Activated CD8-positive, alpha-beta memory T cell treated with anti-CD3 and anti-CD28 coated beads for 1 hour (primary cell): ENCODE results near the gene NETO2.
"Not testable (repeated sequence)": the region's sequence is repeated elsewhere in the genome, so short reads cannot be mapped to it uniquely, and the experiment has no call there.

Source experiments
- DNase-seq, 2 donors: peaks; one replicate each; pipeline ENCODE4 v3.0.0-alpha.2; 2020; ENCODE audit warnings: low read depth in 1 of 2; ENCODE audit errors: extremely low read depth in 1 of 2

Gene NETO2

DNA sequence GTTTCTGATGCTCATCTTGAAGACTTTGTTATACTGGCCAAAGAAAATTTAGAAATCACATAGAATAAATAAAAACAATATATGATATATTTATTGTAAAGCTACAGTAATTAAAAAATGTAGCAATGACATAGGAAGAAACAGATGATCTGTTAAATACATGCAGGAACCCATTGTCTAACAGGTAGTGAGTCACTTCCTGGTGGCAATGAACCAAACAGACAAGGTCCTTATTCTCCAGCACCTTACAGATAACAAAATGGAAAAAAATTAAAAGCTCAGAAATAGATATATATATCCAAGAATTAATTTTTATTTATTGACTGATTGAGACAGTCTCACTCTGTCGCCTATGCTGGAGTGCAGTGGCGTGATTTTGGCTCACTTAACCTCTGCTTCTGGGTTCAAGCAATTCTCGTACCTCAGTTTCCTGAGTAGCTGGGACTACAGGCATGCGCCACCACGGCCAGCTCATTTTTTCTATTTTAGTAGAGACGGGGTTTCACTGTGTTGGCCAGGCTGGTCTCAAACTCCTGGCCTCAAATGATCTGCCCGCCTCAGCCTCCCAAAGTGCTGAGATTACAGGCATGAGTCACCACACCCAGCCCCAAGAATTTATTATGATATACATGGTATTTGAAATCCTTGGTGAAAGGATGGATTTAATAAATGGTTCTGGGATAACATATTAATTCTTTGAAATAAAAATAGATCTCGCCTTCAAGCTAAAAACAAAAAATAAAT is 7.5 kb downstream of the NETO2 start:
- DNase-seq, result no peak

DNA sequence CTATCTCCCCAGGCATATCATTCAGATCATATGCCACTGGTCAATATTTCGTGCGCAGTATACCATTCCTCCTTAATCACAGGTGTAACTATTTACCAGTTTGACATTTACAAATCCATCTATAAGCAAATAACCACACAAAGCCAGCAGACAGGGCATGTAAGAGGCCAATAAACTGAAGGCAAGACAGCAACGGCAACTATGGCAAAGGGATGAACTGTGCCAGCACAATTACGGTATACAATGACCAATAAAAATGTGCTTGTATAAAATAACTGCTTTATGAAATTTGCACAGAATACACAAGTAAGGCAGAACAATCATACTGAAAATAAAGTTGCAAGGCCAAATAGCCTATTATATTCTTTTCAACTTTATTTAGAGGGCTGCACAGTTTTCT is 9.2 kb downstream of the NETO2 start:
- no peak for DNase-seq

DNA sequence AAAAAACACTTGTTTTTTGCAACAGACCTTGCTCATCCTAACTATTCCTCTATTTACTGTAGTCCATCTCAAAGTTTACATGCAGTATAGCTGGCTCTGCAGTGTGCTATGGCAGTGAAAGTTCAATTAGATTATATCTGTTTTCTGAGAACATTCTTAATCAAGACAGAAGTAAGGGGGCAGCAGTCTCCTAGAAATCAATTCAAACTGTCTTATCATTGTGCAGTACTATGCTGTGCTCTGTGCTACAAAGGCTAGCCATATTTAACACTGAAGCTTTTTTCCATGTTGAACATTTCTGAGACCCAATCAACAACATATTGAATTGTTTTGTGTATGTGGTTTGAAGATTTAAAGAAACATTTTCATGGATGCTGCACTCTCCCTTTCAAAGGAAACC is 11.4 kb downstream of the NETO2 start:
- DNase-seq, result no peak

DNA sequence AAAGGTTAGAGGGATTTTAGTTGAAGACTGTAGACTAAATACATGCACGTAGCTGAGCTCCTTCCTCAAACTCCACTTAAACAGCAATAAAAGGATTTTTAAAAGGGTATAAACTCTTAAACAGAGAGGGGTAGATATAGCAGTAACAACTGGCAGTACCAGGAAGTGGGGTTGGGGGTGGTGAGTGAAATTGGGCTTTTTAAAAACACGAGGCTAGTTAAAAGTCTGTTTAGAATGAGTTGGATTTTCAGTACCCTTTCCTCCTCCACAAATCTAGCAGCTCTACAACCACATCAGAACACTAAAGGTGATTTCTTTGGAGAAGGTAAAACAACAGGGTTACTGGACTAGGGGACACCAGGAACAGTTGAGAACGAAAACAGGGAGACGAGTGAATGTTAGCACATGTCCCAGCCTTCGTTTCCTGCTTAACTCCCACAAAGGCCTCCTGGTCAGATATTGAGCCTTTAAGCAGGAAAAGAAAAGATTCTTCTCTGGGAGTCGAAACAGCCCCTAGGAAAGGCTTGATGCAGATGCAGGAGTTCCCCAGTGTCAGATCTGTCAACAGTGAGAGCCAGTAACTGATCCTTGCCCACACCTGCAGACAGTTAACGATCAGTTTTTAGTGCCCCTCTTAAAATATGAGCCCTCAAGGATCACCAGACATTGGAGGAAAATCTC is 13.8 kb downstream of the NETO2 start:
- DNase-seq, result no peak

DNA sequence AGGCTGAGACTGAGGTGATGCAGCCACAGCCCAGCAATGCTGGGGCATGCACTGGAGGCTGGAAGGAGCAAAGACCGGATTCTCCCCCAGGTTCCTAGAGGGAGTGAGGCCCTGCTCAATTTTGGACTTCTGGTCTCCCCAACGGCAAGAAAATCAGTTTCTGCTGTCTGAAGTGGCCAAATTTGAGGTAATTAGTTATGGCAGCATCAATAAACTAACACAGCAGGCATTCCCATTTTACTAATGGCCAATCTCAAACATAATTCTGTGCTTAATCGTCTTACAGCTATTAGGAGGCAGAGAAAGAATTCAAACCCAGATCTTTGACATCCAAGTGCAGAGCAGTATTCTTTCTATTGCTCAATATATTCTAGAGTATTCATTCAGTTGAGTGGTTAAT is 16.2 kb downstream of the NETO2 start:
- DNase-seq, result no peak

DNA sequence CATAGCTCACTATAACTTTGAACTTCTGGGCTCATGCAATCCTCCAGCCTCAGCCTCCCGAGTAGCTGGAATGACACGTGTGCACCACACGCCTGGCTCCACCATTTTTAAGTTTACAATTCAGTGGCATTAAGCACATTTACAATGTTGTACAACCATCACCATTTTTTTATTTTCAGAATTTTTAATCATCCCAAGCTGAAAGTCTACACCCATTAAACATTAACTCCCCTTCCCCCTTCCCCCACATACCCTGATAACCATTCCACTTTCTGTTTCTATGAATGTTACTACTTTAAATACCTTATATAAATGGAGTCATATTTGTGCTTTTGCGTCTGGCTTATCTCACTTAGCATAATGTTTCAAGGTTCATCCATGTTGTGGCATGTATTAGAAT is 18.0 kb downstream of the NETO2 start:
- no peak for DNase-seq

DNA sequence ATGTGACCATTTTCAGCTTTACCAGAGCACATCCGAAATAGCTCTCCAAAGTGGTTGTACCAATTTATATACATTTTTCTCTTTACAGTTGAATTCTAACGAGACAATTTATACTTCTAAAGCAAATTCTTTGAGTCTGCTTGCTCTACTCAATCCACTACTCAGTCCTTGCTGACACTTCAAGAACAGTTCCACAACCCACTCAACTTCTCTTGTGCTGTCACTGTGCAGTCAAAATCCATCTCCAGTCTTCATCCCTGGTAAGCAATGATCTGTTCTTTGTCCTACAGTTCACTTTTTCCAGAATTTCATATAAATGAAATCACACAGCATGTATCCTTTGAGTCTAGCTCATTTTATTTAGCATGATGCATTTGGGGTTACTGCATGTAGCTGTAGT is 30.6 kb downstream of the NETO2 start:
- no peak for DNase-seq

DNA sequence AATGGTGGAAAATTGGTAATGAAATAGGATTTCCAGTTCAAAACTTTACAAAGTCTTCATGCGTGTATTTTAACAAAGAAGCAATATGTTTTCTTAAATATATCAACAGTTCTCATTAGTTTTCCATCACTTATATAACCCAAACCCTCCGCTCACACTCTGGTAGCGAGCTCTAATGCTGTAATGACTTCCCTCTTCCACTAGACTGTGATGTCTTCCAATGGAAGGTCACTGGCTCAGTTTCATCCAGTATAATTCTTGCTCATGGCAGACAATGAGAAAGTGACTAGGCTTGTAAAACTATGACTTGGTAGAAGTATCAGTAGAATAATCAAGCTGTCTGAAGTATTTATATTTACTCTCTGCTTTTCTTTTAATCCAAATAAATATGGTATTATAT is 32.8 kb downstream of the NETO2 start:
- DNase-seq, result no peak

DNA sequence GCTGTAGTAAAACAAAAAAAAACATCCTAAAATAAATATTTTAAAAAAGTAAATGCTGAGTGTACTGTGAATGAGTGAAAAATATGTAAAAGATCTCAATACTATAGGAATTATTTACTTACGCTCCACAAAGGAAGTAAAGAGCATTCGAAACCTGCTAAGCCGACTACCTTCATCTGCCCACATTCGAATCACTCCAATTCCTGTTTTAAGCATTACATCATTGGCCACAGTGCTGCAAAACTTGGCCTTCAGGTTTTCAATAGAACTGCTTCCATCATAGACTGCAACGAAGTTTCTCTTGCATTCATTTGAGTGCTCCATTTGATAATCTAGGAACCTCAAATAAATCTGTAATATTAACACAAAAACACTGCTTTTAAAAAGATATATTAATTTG is 34.4 kb downstream of the NETO2 start:
- no peak for DNase-seq

DNA sequence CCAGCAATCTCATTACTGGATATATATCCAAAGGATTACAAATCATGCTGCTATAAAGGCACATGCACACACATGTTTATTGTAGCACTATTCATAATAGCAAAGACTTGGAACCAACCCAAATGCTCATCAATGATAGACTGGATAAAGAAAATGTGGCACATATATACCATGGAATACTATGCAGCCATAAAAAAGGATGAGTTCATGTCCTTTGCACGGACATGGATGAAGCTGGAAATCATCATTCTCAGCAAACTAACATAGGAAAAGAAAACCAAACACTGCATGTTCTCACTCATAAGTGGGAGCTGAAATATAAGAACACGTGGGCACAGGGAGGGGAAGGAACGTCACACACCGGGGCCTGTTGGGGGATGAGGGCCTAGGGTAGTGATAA is 40.8 kb downstream of the NETO2 start:
- DNase-seq, result not testable (repeated sequence)

DNA sequence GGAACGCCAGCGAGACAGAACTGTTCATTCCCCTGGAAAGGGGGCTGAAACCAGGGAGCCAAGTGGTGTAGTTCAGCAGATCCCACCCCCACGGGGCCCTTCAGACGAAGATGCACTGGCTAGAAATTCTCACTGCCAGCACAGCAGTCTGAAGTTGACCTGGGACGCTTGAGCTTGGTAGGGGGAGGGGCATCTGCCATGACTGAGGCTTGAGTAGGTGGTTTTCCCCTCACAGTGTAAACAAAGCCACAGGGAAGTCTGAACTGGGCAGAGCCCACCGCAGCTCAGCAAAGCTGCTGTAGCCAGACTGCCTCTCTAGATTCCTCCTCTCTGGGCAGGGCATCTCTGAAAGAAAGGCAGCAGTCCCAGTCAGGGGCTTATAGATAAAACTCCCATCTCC is 46.6 kb downstream of the NETO2 start:
- DNase-seq, result not testable (repeated sequence)

DNA sequence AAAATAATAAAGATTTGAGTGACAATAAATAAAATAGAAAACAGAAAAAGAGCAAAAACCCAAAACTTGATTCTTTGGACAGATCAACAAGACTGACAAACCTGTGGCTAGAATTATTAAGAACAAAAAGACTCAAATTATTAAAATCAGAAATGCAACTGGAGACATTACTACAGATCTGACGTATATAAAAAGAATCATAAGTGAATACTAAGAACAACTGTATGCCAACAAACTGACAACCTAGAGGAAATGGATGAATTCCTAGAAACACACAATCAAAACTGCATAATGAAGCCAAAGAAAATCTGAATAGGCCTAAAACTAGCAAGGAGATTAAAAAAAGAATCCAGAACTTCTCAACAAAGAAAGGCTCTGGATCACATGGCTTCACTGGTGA is 47.4 kb downstream of the NETO2 start:
- DNase-seq, result no peak

DNA sequence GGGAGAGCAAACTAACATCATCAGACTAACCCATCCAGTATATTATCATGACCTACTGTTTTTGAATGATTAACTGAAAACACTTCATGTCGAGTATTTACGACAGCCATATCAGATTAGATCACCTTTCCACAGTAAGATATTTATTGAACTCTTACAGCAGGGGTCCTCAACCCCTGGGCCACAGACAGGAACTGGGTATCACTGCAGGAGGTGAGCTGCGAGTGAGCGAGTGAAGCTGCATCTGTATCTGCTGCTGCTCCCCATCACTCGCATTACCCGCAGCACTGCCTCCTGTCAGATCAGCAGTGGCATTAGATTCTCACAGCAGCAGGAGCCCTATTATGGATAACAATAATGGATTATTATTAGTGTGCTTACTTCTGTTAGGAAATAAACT is 59.5 kb downstream of the NETO2 start:
- no peak for DNase-seq

DNA sequence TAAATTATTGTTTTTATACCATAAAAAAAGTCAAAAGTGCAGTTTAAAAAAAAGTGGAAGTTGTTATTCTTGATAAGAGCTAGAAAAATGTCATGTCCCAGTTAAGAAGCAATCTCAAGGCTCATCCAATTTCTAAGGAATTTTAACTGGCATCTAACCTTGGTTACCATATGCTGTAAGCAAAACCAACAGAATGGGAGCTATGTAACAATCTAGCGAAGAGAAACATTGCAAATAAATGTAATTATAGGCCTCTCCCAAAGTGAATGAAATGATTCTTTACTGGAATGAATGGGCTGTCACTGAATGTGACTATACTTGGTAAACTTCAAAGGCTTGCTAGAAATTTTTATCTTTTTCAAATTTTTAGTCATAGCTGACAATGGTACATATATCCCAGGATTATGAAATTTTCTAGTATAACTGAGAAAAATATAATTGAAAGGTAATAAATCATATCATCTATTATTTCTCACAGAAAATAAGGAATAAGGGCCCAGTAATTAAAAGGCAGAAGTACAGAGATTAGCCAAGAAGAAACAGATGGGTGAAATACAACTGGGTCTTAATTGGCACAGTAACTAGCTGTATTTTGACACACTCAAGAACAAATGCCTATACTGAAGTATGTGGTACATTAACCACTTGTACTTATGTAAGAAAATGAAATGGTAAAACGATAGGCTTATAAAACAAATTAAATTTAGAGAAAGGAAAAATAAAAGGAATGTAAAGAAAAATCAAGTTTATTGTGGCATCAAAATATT is 61.5 kb downstream of the NETO2 start:
- DNase-seq, result no peak

DNA sequence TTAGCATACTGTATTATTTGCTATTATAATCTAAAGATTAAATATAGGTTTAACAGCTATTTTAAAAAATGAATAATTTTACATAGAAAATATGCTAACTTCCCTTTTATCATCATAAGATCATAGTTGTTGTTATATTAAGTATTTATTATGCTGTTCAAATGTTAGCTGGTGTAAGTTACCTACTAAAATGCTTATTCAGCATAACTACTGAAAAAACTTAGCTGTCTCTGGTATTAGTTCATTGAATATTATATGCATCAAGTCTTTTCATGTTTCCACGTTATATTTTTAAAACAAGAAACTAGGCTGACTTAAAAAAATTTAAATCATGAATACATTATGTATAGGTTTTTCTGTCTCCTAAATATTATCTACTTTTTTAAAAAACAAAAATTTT is 62.6 kb downstream of the NETO2 start:
- no peak for DNase-seq

DNA sequence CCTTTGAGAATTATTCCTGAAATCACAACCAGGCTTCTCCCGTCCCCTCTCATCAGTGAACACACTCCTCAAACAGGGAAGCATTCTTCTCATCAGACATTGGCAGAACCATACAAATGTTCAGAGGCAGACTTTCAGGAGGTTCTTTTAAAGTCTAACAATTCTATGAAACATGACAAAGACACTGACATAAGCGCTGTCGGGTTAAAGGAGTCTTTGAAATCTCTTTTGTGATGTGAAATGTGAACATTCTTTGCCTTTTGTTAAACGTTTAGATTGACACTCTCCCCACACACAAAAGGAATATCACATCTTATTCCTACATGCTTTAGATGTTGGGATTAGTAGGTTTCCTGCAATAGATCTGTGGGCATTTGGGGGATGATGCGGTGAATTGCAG is 63.9 kb downstream of the NETO2 start:
- no peak for DNase-seq

DNA sequence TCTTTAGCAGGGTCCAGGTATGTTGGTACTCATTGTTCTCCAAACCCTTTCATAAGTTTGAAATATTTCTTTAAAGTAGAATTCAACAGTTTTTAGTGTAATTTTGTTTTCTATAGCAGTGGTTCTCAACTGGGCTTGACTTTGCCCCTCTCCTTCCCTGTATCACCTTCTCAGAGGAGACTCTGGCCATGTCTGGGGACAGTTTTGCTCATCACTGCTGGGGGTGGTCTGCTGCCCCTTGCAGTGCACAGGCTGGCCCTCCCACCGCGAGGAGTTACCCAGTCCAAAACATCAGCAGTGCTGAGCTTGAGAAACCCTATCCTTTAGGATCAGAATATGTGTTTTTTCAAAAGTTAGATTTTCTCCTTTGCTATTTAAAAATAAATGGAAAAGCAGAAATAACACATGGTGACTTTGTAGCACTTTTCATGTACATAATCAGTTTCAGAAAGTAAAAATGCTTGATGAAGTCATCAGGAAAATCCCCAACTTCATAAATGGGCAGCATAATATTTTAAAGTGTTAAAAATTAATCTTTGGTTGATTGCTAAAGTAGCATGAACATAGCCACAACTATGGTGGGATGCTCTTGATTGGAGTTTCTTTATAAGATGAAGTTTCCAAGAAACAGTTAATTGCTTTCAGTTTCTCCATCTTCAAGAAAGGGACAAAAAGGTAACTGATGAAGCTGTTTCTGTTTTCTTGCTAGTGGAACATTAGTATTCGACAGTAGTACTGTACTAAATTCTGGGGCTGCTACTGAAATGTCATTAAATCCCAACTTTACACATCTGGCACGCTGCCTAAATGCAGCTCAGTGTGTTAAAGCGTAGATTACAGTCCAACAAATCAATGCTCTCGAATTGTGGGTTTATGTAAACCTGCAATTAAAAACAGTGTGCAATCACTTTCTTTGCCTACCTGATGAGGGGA is 70.3 kb downstream of the NETO2 start:
- no peak for DNase-seq

DNA sequence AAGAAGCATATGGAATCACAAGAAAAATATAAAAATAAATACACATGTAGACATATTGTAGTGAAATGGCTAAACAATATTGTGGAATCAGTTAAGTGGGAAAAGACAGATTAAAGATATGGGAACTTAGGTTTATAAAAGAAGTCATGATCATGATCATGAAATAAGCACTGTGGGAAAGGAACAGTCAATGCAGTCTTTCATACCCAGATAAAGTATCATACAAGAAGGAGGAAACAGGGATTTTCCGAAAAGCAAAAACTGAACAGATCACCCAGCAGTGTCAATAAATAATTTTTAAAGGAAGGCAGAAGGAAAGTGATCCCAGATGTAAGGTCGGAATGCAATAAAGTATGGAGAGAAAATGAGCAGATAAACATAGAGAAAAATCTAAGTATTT is 71.6 kb downstream of the NETO2 start:
- DNase-seq, result no peak

DNA sequence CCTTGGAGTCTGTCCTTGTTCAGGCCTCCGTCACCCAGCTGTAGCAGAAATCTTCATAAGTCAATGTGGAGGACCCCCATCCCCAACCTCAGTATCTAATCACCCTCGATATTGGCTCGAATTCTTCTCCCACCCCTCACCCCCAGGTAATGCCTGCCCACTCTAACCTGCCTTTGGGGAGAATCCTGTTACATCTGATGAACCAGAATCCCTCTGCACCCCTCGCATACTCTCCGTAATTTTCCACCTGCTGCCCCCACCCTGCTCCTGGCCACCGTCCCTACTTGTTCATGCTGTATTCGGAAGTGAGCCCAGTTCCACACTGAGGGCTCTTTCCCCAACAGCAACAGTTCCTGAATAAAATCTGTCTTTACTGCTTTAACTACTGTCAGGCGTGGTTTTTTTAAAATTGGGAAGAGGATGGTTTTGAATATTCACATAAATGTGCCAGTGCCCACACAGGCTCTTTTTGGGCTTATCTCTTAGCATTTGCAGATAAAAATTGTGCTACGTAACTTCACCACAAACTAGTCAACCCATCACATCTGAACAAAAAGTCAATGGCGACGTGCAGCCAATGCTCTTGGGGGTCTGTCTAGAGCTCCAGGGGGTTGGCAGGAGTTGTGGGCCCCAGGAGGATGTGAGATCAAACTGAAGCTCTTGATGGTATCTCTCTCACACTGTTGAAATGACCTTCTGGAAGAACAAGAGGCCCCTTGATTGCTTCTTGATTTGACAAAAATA is 73.7 kb downstream of the NETO2 start:
- no peak for DNase-seq

DNA sequence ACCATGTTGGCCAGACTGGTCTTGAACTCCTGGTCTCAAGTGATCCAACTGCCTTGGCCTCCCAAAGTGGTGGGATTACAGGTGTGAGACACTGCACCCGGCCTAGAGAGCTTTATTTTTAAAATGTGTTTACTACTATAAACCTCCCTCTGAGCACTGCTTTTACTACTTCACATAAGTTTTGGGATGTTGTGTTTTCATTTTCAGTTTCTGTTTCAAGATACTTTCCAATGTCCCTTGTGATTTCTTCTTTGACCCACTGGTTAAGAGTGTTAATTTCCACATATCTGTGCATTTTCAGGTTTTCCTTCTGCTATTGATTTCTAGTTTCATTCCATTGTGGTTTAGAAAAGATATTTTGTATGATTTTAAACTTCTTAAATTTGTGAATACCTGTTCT is 74.4 kb downstream of the NETO2 start:
- DNase-seq, result no peak
